Chondrocyte (in vitro differentiated cells): Measurements from ENCODE around the gene CHAT. TPM values are rescaled to one million over a fixed set of nuclear protein-coding genes. Genes with fewer than 3 reads are reported as not detected.
A peak's percentile ranks its signal among the peaks of the same experiment; 100 is the strongest.

Experiments used
- DNase-seq: peaks from one replicate; pipeline ENCODE4 v3.0.0; 2021; ENCODE audit warnings: mixed read lengths, low spot score
- H3K27ac Mint-ChIP-seq: one replicate; pipeline ENCODE4 v1.8.0; 2021; ENCODE audit warnings: mild to moderate bottlenecking, moderate library complexity, mixed read lengths; ENCODE audit not compliant: unreplicated experiment
- H3K27me3 Mint-ChIP-seq: 2 replicates; pipeline ENCODE4 v1.8.0; 2021; ENCODE audit warnings: low read depth, mixed read lengths
- H3K36me3 Mint-ChIP-seq: 2 replicates; pipeline ENCODE4 v1.8.0; 2021; ENCODE audit warnings: low read depth, mixed read lengths
- H3K4me1 Mint-ChIP-seq: 2 replicates; pipeline ENCODE4 v1.8.0; 2021; ENCODE audit warnings: low read depth, mild to moderate bottlenecking, mixed read lengths
- H3K4me3 Mint-ChIP-seq: one replicate; pipeline ENCODE4 v1.8.0; 2021; ENCODE audit warnings: mild to moderate bottlenecking, moderate library complexity, mixed read lengths; ENCODE audit not compliant: unreplicated experiment
- H3K9me3 Mint-ChIP-seq: 2 replicates; pipeline ENCODE4 v1.8.0; 2021; ENCODE audit warnings: low read depth, mixed read lengths
- total RNA-seq: library from RNA; stranded (reverse); gene quantifications from 3 replicates; pipeline ENCODE4 v1.2.1, GENCODE V29; 2021
- TF ChIP-seq, protein P1 (sequence below): fragments of 200-600 bp; sonication (generic); IDR thresholded peaks from 2 replicates; pipeline ENCODE4 v1.5.0; 2021; ENCODE audit warnings: antibody characterized with exemption, mild to moderate bottlenecking, moderate library complexity

Gene CHAT
- total RNA-seq, 1 donor from 2014 or later = not detected

GRCh38 chr10:49629431-49629881 is 15.6 kb downstream of the CHAT start:
- H3K9me3 Mint-ChIP-seq = no peaks in the 10 kb centered on the region
- H3K27ac Mint-ChIP-seq = no peak overlapping the region
- no peak for DNase-seq
- H3K27me3 Mint-ChIP-seq = peaks cover 13% of the 10 kb centered on the region
- no peak overlapping the region for H3K4me3 Mint-ChIP-seq
- no peaks in the 10 kb centered on the region for H3K36me3 Mint-ChIP-seq
- TF ChIP-seq, protein P1, sequence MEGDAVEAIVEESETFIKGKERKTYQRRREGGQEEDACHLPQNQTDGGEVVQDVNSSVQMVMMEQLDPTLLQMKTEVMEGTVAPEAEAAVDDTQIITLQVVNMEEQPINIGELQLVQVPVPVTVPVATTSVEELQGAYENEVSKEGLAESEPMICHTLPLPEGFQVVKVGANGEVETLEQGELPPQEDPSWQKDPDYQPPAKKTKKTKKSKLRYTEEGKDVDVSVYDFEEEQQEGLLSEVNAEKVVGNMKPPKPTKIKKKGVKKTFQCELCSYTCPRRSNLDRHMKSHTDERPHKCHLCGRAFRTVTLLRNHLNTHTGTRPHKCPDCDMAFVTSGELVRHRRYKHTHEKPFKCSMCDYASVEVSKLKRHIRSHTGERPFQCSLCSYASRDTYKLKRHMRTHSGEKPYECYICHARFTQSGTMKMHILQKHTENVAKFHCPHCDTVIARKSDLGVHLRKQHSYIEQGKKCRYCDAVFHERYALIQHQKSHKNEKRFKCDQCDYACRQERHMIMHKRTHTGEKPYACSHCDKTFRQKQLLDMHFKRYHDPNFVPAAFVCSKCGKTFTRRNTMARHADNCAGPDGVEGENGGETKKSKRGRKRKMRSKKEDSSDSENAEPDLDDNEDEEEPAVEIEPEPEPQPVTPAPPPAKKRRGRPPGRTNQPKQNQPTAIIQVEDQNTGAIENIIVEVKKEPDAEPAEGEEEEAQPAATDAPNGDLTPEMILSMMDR = no peak
- H3K4me1 Mint-ChIP-seq = no peaks in the 10 kb centered on the region

DNA sequence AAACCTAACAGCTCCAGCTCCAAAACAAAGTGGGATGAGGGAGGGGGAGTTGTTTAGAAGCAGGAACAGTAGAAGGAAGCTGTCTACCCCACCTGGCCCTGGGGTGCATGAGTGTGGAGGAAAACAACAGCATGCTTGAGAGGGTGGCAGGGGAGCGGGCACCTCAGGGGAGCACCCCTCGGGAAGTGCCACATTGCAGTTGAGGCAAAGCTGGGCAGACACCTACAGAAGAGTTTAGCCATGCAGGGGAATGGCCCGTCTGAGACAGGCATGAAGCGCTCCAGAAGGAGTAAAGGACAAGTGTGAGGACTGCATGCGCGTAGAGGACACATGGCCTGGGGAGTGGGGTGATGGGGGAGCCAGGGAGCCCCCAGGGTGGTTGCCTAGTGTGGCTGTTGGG is 18.1 kb downstream of the CHAT start:
- Mint-ChIP-seq H3K4me3 (no peak overlapping the region), H3K27me3 (peaks cover 22% of the 10 kb centered on the region), H3K9me3 (no peaks in the 10 kb centered on the region), H3K36me3 (no peaks in the 10 kb centered on the region), H3K27ac (no peak overlapping the region), H3K4me1 (no peaks in the 10 kb centered on the region)
- peak; percentile 63 for DNase-seq
- TF ChIP-seq, protein P1 = no peak

DNA sequence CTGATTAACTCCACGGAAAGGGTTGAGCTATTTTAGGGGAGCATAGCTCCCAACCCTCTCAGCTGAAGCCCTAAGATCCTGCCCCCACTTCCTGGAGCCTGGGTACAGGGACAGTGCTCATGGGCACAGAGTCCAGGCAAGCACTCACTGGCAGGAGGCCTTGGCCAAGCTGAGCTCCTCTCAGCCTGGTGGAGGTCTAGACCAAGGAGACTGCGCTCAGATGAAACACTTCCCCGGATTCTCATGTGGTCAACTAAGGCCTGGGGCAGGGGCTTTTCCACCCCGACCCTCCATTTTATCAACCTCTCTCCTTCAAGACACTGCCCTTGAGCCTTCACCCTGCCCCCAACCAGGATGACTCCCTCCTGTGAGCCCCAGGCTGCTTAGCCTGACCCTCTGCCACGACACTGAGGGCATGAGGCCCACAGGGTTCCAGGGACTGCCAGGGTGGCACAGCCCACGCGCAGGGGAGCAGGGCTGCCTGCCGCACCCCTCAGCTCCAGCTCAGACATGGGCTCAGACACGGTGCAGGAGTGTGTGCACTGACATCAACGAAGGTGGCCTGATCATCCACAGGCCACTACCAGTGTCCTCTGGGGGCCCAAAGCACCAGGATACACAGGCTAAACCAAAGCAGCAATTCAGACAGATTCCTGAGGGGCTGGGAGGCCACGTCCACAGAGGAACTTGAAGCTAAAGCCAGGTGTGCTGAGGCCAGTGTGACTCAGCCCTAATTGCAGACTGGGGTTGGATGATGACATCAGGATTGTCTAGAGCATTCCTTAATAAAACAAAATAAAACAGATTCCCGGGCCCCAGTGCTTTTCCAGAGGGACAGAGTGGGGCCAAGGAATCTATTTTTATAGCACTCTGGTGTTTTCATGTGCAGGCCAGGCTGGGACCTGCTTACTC is 18.8 kb downstream of the CHAT start:
- peak; percentile 65 for DNase-seq
- TF ChIP-seq, protein P1 = no peak
- no peak overlapping the region for H3K4me3 Mint-ChIP-seq
- no peaks in the 10 kb centered on the region for H3K36me3 Mint-ChIP-seq
- H3K27ac Mint-ChIP-seq = no peak overlapping the region
- no peaks in the 10 kb centered on the region for H3K4me1 Mint-ChIP-seq
- no peaks in the 10 kb centered on the region for H3K9me3 Mint-ChIP-seq
- peaks cover 29% of the 10 kb centered on the region for H3K27me3 Mint-ChIP-seq

- Mint-ChIP-seq H3K4me1 (no peaks in the 10 kb centered on the region), H3K36me3 (no peaks in the 10 kb centered on the region), H3K27me3 (peaks cover 35% of the 10 kb centered on the region), H3K4me3 (no peak overlapping the region), H3K27ac (no peak overlapping the region), H3K9me3 (no peaks in the 10 kb centered on the region)
- TF ChIP-seq, protein P1 = no peak
- DNase-seq = peak; percentile 40
These were observed 19.7 kb downstream of the CHAT start for GRCh38 chr10:49633327-49634068.

DNA sequence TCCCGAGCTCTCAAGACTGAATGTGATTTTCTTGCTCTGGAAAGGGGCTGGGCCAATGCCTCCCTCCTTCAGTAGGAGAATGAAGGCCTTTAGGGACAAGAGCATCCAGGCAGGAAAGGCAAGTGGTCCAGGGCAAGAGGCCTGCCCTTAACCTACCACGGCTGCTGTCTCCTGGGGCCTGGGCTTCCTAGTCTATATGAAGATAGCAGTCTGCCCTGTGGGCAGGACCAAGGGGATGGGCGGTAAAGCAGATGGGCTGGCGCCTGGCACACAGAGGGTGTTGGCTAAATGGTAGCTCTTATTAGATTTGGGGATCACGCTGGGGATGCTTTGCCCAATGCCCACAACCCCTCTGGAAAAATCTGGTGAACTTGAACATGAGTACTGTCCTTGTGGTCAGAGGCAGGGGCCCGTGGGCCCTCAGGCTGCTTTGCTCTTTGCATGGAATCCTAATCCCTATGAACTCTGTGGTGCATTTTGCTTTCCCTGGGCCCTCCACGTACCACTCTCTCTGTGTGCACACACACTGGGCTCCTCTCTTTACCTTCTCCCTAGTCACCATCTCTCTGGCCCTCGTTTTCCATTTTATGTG is 20.3 kb downstream of the CHAT start:
- Mint-ChIP-seq H3K9me3 (no peaks in the 10 kb centered on the region), H3K27me3 (peaks cover 35% of the 10 kb centered on the region), H3K36me3 (no peaks in the 10 kb centered on the region), H3K4me3 (no peak overlapping the region), H3K4me1 (no peaks in the 10 kb centered on the region), H3K27ac (no peak overlapping the region)
- DNase-seq = peak; percentile 50
- TF ChIP-seq, protein P1 = no peak
